Activated CD8-positive, alpha-beta memory T cell treated with anti-CD3 and anti-CD28 coated beads, Interleukin-2, amount 50 U/mL, for 1 hour (primary cell): ENCODE measurements around the gene GRIN2A.

Experiments used
- DNase-seq: peaks from one replicate; pipeline ENCODE4 v3.0.0-alpha.2; 2020; ENCODE audit errors: extremely low read depth

The GRIN2A gene

GRCh38 chr16:10130538-10130937 lies 51.7 kb downstream of the GRIN2A start:
- DNase-seq: no peak

- no peak for DNase-seq
Observed at GRCh38 chr16:10128397-10129258, 53.6 kb downstream of the GRIN2A start.

GRCh38 chr16:10126686-10127085 lies 55.5 kb downstream of the GRIN2A start:
- DNase-seq: no peak

- DNase-seq: no peak
Observed at GRCh38 chr16:10123141-10123540, 59.1 kb downstream of the GRIN2A start.

- DNase-seq: no peak
Observed at GRCh38 chr16:10122546-10122945, 59.7 kb downstream of the GRIN2A start.

GRCh38 chr16:10121897-10122425 lies 60.3 kb downstream of the GRIN2A start:
- no peak for DNase-seq

GRCh38 chr16:10121491-10121890 lies 60.7 kb downstream of the GRIN2A start:
- DNase-seq: no peak

GRCh38 chr16:10120953-10121352 lies 61.3 kb downstream of the GRIN2A start:
- no peak for DNase-seq

- DNase-seq: no peak
Observed at GRCh38 chr16:10114409-10114808, 67.8 kb downstream of the GRIN2A start.

GRCh38 chr16:10113248-10113647 lies 69.0 kb downstream of the GRIN2A start:
- no peak for DNase-seq

GRCh38 chr16:10112021-10112420 lies 70.2 kb downstream of the GRIN2A start:
- DNase-seq: no peak

GRCh38 chr16:10111156-10111761 lies 71.0 kb downstream of the GRIN2A start:
- DNase-seq: no peak

GRCh38 chr16:10110552-10110951 lies 71.7 kb downstream of the GRIN2A start:
- DNase-seq: no peak

GRCh38 chr16:10107081-10107480 lies 75.1 kb downstream of the GRIN2A start:
- no peak for DNase-seq

- DNase-seq: no peak
Observed at GRCh38 chr16:10103700-10104099, 78.5 kb downstream of the GRIN2A start.

- DNase-seq: no peak
Observed at GRCh38 chr16:10103118-10103517, 79.1 kb downstream of the GRIN2A start.

- no peak for DNase-seq
Observed at GRCh38 chr16:10100829-10101228, 81.4 kb downstream of the GRIN2A start.

- no peak for DNase-seq
Observed at GRCh38 chr16:10098991-10099390, 83.2 kb downstream of the GRIN2A start.

GRCh38 chr16:10097271-10097670 lies 85.0 kb downstream of the GRIN2A start:
- no peak for DNase-seq

- no peak for DNase-seq
Observed at GRCh38 chr16:10093576-10093975, 88.7 kb downstream of the GRIN2A start.

GRCh38 chr16:10090816-10091215 lies 91.4 kb downstream of the GRIN2A start:
- no peak for DNase-seq

- no peak for DNase-seq
Observed at GRCh38 chr16:10088380-10088793, 93.8 kb downstream of the GRIN2A start.

GRCh38 chr16:10087151-10087550 lies 95.1 kb downstream of the GRIN2A start:
- no peak for DNase-seq
